GM12865 (cell line): ENCODE measurements around the gene CTRB2.
"Not testable (repeated sequence)": the region's sequence is repeated elsewhere in the genome, so short reads cannot be mapped to it uniquely, and the experiment has no call there.

ENCODE experiments used
- DNase-seq: peaks from one replicate; pipeline ENCODE4 v3.0.0; 2010; ENCODE audit warnings: low read depth
- H3K4me3 ChIP-seq: 2 replicates; pipeline ENCODE4 v1.5.1; 2011; ENCODE audit warnings: mild to moderate bottlenecking, low read depth, low read length, control low read depth
- TF ChIP-seq, protein P1 (sequence below): IDR thresholded peaks from 2 replicates; pipeline ENCODE4 v1.5.1; 2011; ENCODE audit warnings: low read length, control low read depth, low read depth, inconsistent platforms; ENCODE audit not compliant: insufficient read depth; ENCODE audit errors: missing control alignments

Gene CTRB2

DNA sequence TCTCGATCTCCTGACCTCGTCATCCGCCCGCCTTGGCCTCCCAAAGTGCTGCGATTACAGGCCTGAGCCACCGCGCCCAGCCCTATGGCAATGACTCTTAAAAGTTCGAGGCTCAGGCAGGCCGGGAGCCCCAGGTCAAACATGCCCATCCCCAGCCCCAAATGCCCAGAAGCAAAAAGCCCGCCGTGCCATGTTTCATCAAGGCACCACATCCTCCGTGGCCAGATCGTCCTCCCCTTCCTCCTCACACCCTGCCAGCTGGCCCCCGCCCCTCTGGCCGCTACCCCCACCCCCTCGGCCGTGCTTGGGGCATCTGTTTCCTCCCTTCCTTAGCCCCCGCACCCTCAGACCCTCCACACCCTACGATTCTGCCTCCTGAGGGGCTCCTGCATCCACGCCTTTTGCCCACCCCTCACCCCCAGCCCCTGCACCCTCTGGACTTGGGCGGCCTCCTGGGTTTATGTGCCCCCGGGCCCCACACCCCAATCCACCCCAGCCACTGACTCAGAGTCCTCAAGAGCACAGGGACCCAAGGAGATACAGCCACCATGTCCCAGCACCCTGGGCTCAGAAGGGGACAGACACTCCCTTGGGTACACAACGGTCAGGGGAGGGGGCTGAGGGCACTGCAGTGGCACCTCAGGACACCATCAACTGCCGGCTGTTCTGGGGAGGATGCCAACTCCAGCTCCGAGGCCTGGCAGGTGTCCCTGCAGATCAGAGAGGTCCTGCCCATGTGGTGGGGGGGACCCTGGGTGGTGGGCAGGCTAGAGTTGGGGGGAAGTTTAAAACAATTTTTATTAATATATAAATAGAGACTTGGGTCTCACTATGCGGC is 18.9 kb upstream of the CTRB2 start:
- no peak overlapping the region for H3K4me3 ChIP-seq
- no peak for DNase-seq
- TF ChIP-seq, protein P1, sequence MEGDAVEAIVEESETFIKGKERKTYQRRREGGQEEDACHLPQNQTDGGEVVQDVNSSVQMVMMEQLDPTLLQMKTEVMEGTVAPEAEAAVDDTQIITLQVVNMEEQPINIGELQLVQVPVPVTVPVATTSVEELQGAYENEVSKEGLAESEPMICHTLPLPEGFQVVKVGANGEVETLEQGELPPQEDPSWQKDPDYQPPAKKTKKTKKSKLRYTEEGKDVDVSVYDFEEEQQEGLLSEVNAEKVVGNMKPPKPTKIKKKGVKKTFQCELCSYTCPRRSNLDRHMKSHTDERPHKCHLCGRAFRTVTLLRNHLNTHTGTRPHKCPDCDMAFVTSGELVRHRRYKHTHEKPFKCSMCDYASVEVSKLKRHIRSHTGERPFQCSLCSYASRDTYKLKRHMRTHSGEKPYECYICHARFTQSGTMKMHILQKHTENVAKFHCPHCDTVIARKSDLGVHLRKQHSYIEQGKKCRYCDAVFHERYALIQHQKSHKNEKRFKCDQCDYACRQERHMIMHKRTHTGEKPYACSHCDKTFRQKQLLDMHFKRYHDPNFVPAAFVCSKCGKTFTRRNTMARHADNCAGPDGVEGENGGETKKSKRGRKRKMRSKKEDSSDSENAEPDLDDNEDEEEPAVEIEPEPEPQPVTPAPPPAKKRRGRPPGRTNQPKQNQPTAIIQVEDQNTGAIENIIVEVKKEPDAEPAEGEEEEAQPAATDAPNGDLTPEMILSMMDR, result no peak

DNA sequence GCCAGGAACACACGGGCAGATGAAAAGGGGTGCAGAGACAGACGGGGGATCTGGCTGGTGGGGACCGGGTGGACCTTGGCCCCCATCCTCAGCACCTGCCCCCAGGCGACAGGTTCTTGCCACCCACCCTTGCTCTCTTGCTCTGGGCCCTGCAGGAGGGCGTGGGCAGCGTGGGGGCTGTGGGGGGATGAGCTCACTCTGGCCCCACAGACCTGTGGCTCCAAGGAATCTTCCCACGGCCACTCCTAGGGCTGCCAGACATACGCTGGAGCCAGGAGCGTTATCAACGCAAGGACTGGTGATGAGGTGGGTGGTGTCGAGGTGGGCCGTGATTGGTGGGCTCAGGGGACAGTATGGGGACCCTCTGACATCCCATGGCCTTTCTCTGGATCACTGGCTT is 18.1 kb upstream of the CTRB2 start:
- no peak overlapping the region for H3K4me3 ChIP-seq
- TF ChIP-seq, protein P1, result no peak
- DNase-seq, result no peak

DNA sequence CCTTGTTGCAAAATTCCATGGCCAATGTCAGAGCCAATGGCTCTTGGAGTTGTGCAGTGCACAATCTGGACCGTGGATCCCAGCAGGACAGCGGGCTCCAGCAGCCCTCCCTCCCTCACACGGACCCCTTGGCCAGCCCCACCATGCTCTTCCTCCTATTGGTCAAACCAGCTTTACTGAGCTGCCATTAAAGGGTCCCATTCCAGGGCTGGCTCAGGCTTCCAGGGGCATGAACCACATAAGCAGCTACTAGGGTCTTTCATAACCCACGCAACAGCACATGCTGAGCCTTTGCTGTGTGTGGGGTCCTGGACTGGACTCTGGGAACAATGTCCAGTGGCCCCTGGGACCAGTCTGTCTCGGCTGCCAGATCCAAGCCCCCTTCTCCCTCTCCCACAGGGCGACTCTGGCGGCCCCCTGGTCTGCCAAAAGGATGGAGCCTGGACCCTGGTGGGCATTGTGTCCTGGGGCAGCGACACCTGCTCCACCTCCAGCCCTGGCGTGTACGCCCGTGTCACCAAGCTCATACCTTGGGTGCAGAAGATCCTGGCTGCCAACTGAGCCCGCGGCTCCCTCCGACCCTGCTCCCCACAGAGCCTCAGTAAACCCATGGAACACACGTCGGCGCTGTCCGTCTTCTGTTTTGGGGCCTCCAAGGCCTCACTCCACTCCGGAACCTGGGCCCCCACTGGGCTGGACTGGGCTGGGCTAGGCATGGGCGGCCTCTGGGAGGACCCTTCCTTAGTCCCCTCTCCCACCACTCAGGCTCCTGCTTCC is 17.5 kb upstream of the CTRB2 start:
- TF ChIP-seq, protein P1, result no peak
- no peak overlapping the region for H3K4me3 ChIP-seq
- DNase-seq, result no peak

DNA sequence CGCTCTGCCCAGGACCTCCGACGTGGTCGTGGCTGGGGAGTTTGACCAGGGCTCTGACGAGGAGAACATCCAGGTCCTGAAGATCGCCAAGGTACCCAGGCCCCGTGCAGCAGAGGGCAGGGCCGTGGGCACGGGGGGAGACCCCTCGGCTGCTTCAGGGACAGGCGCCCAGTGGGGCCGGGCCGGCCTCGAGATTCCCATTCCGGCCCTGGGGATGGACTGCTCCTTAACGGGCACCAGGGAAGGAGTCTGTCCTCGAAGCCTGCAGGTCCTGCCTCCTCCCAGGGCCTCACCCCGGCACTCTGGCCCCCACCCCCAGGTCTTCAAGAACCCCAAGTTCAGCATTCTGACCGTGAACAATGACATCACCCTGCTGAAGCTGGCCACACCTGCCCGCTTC is 16.2 kb upstream of the CTRB2 start:
- not testable (repeated sequence) for DNase-seq

DNA sequence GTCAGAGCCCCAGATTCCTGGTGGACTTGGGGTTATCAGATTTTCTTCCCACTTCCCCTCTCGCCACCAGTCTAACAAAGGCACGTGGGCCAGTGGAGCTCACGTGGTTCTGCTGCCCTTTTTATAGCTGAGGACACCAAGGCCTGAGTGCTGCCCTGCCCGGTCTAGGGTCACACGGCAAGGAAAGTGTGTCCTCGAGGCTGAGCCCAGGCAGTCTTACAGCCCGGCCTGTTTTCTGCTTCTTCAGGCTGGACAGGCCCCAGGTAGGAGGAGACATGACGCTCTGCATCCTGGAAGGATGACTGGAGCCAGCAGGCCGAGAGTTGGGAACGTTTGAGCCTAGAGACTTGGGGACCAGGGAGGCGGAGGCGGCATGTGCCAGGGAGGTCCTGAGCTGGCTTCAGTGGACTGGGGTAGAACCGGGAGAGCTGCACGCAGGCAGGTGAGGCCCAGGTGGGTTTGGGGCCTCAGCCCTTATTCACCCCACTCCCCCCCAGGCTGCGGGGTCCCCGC is 15.4 kb upstream of the CTRB2 start:
- DNase-seq, result no peak
- H3K4me3 ChIP-seq, result no peak overlapping the region

More for the DNA sequence above, 16.2 kb upstream of the CTRB2 start:
- not testable (repeated sequence) for H3K4me3 ChIP-seq

DNA sequence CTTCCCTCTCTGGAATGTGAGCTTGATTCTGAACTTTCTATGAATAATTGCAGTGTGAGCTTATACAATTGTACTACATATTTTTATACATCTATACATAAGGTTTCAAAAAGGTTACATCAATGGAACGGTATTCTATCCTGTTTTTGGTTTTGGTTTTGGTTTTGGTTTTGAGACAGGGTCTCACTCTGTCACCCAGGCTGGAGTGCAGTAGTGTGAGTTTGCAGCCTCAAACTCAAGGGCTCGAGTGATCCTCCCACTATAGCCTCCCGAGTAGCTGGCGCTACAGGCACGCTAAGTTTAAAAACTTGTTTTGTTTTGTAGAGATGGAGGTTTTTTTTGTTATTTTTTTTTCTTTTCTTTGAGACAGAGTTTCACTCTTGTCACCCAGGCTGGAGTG is 12.9 kb upstream of the CTRB2 start:
- H3K4me3 ChIP-seq, result no peak overlapping the region

More for the DNA sequence above, 15.4 kb upstream of the CTRB2 start:
- TF ChIP-seq, protein P1, result no peak

DNA sequence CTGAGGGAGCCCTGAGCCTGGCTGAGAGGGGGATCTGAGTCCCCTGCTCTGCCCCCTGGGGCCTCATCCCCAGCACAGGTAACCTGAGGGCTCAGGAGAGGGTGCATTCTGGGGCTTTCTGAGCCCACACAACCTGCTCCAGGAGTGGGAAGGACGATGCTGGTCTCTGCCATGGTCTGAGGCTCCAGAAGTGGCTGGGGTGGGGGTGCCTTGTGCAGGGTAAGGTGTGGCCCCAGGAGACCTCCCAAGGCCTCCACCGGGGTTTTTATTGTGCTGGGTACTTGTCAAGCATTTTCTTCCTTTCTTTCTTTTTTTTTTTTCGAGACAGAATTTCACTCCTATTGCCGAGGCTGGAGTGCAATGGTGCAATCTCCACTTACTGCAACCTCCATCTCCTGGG is 12.1 kb upstream of the CTRB2 start:
- TF ChIP-seq, protein P1, result no peak
- no peak overlapping the region for H3K4me3 ChIP-seq
- no peak for DNase-seq

More for the DNA sequence above, 12.9 kb upstream of the CTRB2 start:
- DNase-seq, result peak; percentile 29
- TF ChIP-seq, protein P1, result no peak
